GM12872 (cell line): ENCODE measurements around the gene SLC41A3.

Source experiments
- TF ChIP-seq, protein P1 (sequence below): IDR thresholded peaks from 3 replicates; pipeline ENCODE4 v1.5.1; 2011; ENCODE audit warnings: low read depth, mild to moderate bottlenecking, low read length, moderate library complexity; ENCODE audit not compliant: insufficient read depth

Gene SLC41A3

GRCh38 chr3:126018545-126018944 lies 65.4 kb downstream of the SLC41A3 start:
- TF ChIP-seq, protein P1, sequence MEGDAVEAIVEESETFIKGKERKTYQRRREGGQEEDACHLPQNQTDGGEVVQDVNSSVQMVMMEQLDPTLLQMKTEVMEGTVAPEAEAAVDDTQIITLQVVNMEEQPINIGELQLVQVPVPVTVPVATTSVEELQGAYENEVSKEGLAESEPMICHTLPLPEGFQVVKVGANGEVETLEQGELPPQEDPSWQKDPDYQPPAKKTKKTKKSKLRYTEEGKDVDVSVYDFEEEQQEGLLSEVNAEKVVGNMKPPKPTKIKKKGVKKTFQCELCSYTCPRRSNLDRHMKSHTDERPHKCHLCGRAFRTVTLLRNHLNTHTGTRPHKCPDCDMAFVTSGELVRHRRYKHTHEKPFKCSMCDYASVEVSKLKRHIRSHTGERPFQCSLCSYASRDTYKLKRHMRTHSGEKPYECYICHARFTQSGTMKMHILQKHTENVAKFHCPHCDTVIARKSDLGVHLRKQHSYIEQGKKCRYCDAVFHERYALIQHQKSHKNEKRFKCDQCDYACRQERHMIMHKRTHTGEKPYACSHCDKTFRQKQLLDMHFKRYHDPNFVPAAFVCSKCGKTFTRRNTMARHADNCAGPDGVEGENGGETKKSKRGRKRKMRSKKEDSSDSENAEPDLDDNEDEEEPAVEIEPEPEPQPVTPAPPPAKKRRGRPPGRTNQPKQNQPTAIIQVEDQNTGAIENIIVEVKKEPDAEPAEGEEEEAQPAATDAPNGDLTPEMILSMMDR: no peak

- TF ChIP-seq, protein P1: no peak
These were observed 66.6 kb downstream of the SLC41A3 start for GRCh38 chr3:126017362-126017761.

GRCh38 chr3:126016616-126017015 lies 67.3 kb downstream of the SLC41A3 start:
- TF ChIP-seq, protein P1: no peak

GRCh38 chr3:126015075-126015474 lies 68.8 kb downstream of the SLC41A3 start:
- TF ChIP-seq, protein P1: no peak

- TF ChIP-seq, protein P1: no peak
These were observed 69.7 kb downstream of the SLC41A3 start for GRCh38 chr3:126014252-126014651.

GRCh38 chr3:126013751-126014156 lies 70.2 kb downstream of the SLC41A3 start:
- TF ChIP-seq, protein P1: no peak

- TF ChIP-seq, protein P1: no peak
These were observed 74.7 kb downstream of the SLC41A3 start for GRCh38 chr3:126009181-126009580.

- TF ChIP-seq, protein P1: no peak
These were observed 75.7 kb downstream of the SLC41A3 start for GRCh38 chr3:126008219-126008618.
